NCI-H2227 (cell line): ENCODE data around the gene MED8.
A peak's percentile ranks its signal among the peaks of the same experiment; 100 is the strongest.

Experiments
- DNase-seq: peaks from one replicate; lab custom pipeline; 2025; ENCODE audit not compliant: unreplicated experiment; lab: John Stamatoyannopoulos, UW

The MED8 gene

DNA sequence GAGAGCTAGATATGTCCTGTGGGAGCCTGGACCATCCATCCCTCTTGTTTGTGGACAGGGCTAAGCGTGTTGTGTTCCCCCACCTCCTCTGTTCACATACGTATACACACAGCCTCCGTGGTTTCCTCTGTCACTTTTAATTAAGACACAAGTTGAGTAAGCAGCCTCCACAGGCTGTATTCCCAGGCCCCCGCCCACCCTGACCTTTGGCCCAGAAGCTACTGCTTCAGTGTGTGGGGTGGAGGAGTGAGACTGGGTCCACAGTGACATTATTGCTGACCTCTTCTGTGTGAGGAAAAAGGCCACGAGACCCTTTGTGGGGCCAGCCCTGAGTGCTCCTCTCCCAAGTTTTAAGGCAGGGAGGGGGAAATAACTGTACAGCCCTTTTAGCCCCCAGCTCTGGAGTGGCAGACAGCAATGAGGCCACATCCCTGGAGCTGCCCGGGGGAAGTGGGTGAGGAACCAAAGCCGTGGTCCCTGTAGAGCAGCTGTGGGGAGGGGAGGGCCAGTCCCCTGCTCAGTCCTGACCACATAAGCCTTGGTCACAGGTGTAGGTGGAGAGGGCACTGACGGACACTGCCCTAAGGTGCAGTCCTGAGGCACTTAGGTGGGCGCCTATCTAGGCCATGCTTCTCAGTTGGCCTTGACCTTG is 26.2 kb downstream of the MED8 start:
- no peak for DNase-seq

DNA sequence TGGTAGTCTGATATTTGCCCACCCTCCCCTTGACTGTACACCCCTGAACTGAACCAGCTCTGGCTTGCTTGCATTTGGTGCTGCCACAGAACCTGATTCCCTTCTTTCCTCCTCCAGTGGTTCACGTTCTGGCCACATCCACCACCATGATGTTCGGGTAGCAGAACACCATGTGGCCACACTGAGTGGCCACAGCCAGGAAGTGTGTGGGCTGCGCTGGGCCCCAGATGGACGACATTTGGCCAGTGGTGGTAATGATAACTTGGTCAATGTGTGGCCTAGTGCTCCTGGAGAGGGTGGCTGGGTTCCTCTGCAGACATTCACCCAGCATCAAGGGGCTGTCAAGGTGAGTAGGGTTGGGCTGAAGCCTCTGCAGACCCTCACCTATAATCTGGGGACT is 29.0 kb downstream of the MED8 start:
- DNase-seq: no peak

DNA sequence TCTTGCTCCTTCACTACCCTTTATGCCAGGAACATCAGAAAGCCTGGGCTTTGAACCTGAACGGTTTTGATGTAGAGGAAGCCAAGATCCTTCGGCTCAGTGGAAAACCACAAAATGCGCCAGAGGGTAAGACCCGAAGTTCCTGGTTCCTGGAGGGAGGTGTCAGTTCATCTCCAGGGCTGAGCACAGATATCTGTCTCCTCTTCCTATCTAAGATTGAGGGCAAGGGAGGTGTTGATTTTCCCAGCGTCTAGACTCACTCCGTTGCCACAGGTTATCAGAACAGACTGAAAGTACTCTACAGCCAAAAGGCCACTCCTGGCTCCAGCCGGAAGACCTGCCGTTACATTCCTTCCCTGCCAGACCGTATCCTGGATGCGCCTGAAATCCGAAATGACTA is 29.9 kb downstream of the MED8 start:
- DNase-seq: no peak

DNA sequence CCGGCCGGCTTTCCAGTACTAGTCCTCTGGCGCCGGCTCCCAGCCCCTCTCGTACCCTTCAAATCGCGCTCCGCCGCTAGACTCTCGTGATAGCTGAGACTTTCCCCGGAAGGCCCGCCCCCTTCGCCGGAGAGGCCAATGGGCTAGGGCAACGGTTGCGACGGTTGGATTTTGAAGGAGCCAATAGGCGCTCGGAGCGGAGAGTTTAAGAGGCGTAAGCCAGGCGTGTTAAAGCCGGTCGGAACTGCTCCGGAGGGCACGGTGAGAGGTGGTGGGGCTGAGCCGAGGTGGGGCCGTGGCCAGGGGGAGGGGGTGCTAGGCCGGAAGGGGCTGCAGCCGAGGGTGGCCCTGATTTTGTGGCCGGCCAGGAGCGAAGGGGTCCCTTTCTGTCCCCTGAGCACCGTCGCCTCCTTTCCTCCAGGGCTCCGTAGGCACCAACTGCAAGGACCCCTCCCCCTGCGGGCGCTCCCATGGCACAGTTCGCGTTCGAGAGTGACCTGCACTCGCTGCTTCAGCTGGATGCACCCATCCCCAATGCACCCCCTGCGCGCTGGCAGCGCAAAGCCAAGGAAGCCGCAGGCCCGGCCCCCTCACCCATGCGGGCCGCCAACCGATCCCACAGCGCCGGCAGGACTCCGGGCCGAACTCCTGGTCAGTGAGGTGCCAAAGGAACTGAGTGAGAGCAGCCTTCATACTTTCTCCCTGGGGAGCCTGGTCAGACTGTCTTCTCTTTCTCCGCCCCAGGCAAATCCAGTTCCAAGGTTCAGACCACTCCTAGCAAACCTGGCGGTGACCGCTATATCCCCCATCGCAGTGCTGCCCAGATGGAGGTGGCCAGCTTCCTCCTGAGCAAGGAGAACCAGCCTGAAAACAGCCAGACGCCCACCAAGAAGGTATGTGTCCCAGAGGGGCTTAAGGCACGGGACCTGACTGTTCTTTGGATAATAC is 30.6 kb downstream of the MED8 start, which contains the start of gene CDC20:
Gene CDC20, plus strand, starts transcription at position 236 of the 948 bp plus-strand sequence. Its CDS starts 235 bp downstream, at position 471.
- DNase-seq: peak; percentile 99

DNA sequence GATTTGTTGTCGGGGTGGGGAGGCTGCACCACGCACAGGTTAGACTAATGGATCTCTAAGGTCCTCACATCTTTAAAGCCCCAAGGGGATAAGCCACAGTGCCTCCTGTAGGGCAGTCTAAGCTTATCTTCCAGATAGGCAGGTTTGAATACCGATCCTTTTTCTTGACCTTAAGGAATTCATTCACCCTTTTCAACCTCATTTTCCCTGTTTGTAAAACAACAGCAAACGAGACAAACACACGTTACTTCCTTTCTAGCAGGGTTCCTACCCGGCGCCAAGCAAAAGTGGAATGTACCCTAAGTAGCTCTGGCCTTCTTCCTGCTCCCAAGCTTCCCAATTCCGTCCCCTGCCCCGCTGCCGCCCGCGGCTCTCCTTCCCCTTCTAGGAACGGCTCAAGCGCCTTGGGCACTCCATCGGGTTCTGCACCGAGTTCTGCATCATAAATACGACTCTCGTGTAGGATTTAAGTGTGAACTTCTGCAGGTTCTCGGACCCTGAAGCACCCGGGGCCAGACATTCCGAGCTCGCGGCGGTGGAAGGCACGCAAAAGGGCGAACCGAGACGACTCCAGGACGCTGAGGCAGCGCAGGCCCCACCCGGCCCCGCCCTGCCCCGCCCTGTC is 31.4 kb downstream of the MED8 start:
- DNase-seq: peak; percentile 72

DNA sequence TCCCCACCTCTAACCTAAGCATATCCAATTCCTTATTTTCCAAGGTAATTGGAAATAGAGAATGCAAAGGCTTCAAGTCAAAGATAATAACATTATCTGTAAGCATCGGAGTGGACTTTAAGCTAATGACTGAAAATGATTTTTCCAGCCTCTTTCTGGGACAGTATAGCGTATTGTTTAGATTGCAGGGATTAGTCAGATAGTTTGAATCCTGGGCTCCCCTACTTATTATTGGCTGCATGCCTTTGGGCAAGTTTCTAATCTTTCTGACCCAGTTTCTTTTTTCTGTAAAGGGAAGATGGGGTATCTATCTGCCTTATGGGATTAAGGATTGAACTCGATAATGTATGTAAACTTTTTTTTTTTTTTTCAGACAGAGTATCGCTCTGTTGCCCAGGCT is 32.3 kb downstream of the MED8 start:
- DNase-seq: no peak

DNA sequence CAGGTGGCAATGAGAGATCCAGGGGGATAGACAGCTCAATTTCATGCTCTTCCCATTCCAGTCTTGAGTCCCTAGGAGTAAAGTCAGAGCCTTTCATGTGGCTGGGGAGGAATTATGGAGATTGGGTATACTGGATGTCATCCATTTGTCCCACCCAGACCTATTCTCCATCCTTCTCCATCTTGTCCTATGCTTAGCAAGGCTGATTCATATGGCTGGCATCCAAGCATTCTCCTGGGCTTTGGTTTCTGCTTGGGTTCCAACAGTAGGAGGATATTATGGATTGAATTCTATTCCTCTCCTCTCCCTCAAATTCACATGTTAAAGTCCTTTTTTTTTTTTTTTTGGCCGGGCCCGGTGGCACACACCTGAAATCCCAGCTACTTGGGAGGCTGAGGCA is 34.7 kb downstream of the MED8 start:
- DNase-seq: no peak

DNA sequence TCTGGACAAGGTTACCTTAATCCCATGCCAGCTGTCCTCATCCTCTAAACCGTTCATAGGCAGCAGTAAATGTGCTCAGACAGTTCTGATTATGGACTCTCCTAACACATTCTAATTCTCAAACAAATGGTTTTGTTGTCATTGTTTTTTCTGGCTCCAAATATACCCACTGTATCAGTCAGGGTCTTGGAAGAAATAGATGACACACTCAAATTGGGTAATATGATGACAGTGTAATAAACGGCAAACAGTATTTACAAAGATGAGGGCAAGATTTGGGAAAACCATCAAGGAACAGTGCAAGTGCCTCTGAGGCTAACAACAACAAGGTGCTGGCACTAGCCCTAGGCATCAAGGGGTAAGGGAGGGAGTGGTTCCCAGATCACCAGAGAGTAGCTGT is 35.1 kb downstream of the MED8 start:
- DNase-seq: no peak

DNA sequence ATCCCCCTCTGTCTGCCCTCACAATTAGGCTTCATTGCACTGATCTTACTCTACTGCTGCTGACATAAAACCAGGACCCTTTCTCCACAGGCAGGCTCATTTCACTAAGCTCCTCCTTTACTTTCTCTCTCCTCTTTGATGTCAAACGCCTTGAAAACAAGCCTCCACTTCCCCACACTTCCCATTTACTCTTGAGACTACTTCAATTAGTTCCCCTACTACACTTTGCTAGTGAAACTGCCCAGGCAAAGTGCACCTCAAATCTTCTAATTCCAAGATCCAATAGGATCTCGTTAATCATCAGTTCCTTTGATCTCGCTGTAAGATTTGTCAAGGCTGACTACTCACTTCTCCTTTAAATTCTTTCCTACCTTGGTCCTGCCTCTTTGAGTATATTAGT is 36.7 kb downstream of the MED8 start:
- DNase-seq: no peak

DNA sequence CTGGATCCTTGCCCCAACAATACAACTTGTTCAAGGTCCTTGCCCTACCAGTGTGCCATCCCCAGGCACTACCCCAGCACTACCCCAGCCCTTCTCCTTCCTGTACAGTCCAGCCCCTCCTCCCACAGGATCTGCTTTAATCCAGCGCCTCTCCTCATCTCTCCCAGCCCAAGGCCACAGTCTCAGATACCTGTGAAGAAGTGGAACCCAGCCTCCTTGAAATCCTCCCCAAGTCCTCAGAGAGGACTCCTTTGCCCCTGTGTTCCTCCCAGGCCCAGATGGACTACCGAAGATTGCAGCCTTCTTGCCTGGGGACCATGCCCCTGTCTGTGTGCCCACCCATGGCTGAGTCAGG is 37.3 kb downstream of the MED8 start:
- no peak for DNase-seq

DNA sequence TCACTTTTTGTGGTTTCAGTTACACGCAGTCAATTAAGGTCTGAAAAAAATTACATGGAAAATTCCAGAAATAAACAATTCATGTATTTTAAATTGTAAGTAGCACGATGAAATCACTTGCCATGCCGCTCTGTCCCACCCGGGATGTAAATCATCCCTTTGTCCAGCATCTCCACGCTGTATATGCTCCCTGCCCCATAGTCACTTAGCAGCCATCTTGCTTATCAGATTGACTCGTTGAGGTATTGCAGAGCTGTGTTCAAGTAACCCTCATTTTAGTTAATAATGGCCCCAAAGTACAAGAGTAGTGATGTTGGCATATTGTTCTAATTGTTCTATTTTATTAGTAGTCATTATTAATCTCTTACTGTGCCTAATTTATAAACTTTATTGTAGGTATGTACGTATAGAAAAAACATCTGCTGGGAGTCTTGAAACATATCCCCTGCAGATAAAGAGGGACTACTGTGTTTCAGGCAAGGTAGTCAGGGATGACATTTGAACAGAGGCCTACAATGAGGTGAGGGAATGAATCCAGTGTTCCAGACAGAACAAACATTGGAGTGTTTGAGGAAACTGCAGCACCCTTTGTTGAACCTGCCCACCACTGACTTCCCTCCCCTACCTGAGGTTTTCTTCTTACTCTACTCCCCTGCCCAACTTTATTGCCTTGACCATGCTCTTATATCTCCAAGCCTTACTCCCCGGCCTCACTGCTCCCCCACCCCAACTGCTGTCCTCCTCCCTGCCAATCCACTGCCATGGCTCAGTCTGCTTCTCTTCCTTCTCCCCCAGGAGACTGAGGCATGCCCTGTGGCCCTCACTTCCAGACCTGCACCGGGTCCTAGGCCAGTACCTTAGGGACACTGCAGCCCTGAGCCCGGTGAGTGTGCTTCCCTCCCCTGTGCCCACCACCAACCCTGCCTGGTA is 37.9 kb downstream of the MED8 start:
- no peak for DNase-seq

DNA sequence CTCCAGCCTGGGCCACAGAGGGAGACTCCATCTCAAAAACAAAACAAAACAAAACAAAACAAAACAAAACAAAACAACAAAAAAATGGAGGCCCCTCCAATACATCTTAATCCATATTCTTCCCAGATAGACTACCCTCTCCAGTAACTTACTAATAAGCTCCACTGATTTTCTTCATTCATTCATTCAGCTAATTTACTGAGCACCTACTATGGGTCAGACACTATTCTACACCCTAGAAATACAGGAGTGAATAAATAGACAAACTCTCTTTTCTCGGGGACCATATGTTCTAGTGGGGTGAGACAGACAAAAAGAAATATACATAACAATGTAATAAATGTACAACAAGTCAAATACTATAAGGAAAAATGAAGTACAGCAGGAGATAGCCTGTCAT is 38.6 kb downstream of the MED8 start:
- no peak for DNase-seq

DNA sequence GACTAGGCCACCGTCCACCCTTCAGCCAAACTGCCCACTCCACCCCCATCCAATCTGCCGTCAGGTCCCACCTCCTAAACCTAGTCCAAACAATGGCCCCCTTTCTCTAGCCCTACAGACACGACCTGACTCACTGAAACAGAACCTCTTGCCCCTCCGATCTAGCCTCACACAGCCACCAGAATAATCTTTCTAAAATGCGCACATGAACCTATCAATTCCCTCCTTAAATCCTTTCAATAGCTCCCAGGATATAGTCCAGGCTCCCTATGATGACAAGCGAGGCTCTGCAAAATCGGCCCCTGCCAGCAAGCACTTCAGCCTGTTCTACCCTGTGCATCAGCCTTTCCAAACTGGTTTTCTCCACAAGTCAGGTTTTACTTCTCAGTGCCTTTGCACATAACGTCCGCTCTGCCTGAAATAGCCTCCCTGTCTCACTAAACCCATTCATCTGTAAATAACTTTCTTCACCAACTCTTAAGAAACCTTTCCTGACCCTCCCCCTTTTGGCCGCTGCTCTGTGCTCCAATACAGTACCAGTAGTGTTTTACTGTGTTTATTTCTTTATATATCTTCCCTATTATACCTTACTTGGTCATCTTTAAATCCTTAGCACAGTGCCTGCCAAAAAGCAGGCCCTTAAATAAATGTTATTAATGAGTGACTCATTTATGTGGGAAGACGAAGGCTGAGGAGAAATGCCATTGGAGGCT is 39.9 kb downstream of the MED8 start:
- DNase-seq: no peak

DNA sequence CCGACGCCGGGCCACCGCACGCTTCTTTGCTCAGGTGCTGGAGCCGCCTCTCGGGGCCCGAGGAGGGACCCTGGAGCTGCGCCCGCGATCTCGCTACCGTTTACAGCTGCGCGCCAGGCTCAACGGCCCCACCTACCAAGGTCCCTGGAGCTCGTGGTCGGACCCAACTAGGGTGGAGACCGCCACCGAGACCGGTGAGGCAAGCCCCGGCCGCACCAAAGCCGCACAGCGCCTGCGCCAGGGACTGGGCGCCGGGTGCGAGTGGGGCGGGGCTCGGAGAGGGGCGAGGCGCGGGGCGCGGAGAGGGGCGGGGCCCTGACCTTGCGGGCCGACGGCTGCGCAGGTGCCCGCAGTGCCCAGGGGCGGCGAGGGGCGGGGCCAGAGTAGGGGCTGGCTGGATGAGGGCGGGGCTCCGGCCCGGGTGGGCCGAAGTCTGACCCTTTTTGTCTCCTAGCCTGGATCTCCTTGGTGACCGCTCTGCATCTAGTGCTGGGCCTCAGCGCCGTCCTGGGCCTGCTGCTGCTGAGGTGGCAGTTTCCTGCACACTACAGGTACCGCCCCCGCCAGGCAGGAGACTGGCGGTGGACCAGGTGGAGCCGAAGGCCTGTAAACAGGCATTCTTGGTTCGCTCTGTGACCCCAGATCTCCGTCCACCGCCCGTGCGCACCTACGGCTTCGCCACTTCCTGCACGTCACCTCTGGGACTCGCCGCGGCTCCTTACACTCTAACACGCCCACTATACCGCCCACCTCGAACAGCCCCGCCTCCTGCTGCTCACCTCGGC is 40.6 kb downstream of the MED8 start:
- DNase-seq: peak; percentile 97

DNA sequence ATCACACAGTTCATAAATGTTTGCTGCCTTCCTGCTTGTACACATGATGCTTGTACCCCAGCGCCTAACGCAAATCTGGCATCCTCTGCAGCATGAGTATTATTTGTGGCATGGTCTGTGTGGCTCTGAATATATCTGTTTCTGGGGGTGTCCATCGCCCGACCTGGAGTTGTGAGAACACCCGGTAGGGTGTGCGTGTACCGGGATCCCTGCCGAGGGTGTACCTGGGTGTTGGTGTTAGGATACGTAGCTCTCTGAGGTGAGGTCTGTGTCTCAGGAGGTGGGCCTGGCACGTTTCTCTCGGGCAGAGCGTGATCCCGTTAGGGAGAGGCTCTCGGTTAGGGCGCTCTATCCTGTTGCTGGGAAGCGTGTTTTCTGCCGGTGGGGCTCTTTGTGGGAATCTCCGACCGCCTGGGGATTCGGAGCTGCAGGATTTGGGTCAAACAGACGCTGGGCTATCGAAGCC is 41.2 kb downstream of the MED8 start:
- DNase-seq: peak; percentile 84

DNA sequence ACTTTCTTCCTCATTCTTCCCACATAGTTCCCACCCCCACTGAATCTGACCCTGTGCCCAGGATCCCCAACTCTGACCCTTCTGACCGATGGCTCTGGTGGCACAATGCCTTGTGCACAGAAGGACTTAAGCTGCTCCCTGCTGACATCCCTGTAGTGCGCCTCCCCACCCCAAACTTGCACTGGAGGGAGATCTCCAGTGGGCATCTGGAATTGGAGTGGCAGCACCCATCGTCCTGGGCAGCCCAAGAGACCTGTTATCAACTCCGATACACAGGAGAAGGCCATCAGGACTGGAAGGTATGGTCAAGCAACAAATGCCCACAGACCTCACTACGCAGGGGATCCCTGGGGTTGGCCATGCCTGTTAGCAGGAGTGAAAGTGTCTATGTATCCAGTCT is 43.0 kb downstream of the MED8 start:
- no peak for DNase-seq

DNA sequence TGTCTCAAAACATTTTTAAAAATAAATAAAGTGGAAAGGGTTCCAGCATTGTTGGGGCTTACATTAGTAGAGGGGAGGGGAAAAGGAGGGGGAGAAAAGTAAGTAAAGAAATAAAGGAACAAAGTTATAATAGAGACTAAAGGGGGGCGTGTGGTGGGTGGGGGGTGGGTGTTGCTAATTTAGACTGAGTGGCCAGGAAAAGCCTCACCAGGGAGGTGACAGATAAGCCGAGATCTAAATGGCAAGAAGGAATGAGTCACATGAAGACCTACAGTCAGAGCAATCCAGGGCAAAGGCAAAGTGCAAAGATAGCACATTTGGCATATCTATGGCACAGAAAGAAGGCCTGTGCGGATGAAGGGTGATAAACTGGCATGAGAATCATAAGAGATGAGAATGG is 44.5 kb downstream of the MED8 start:
- no peak for DNase-seq

DNA sequence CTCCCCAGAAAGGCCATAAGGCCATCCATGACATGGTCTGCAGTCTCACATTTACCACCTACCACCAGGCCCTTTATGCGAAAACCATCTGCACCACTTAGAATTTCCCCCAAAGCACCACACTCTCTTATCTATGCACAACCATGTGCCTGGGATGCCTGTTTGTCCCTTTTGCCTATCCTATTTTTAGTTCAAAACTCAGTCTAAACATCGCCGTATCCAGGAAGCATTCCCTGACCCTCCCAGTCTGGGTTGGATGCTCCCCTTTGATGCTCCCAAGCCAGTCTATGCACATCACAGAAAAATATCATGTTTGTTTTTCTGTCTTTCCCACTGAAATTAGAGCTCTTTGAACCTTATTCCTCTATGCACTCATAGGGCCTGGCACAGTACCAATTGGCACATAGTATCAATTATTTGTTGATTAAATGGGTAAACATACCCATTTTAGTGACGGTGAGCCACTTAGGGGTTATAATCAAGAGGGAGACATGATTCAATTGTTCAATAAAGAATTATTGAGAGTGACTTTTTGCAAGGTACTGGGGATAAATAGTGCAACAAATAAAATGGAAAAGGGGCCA is 45.2 kb downstream of the MED8 start:
- DNase-seq: no peak

DNA sequence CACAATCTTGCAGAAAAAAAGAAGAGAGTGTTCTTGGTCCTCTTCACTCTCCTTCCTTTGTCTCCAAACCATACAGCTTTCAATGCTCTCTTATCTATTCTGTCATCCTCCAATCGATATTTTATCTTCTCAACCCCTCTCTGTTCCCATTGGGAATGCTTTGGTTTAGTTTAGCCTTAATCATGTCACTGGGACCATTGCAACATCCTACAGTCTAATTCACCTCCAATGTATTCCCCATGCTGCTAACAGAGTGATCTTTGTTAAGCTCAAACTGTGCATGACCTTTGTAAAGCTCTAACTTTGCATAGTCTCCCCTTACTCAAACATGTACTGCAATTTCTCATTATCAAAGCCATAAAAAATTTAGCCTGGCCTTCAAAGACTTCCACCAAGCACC is 49.0 kb downstream of the MED8 start:
- no peak for DNase-seq
